Left renal pelvis (tissue), 4 donors: ENCODE measurements around the gene COMT. TPM values are rescaled to one million over a fixed set of nuclear protein-coding genes. Genes with fewer than 3 reads are reported as not detected.

Source experiments
- DNase-seq, 4 donors: peaks; one replicate each; pipeline ENCODE4 v3.0.0-alpha.2; 2013; ENCODE audit warnings: low read depth in 4 of 4, low spot score in 3 of 4
- polyA plus RNA-seq, 4 donors: library from polyadenylated mRNA; unstranded; fragments of 120-200 nt; gene quantifications; one replicate each; pipeline ENCODE4 v1.2.1, GENCODE V29; 2013; ENCODE audit not compliant: insufficient read length in 4 of 4

Gene COMT
- polyA plus RNA-seq, 4 donors: 47.7 to 143 (median 97.2) TPM

DNA sequence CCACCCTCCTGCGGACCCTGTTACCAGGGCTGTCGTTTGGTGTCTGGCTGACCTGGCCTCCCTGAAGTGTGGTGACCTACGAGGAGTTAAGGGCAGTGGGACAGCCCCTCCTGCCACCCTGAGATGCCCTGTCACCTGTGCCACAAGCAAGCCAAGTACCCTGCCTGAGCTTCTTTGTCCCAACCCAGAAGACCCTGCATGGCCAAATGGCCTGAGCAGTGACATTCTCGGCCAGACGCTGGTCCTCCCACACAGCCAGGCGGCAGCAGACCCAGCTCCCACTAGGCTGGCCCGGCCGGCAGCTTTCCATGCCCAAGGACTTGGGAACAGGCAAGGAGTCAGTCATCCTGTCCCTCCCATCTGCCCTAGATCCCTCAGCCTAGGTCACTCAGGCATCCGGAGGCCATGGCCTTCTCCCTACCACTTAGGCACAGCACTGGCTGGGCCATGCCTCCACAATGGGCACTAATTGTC lies 67.5 kb downstream of the COMT start:
- DNase-seq: no peak

DNA sequence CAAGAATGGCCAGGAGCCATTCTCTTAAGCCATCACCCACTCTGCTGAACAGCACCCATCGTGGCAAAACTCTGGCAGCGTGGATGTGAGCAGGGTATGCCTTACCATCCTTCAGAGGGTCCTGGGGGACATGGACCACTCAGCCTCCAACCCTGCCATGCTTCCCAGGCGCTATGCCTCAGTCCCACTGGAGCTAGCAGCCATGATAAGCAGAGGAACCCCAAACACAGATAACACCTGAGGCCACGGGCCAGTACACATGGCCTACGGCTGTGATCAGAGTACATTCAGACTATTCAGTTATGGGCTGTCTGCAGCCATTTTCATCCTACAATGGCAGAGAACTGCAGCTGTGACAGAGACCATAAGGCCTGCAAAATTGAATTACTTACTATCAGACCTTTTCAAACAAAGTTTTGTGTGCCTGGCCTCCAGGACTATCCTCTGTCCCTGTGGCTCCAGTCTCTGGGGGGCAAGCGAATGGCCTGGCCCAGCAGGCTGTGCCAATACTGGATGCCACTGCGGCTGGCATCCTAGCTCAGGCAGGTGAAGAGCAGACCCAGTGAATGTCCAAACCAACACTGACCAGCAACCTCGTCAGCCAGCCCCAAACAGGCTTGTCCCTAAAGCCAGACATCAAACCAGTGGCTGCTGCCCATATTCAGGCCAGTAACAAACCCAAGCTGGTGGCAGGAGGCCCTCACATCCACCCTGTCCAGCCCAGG lies 68.2 kb downstream of the COMT start:
- DNase-seq: no peak

- DNase-seq: no peak
These were observed 68.9 kb downstream of the COMT start for GRCh38 chr22:20010307-20011122.

GRCh38 chr22:20011123-20011992 lies 69.8 kb downstream of the COMT start:
- no peak for DNase-seq

- no peak for DNase-seq
These were observed 70.6 kb downstream of the COMT start for GRCh38 chr22:20011993-20012740.

GRCh38 chr22:20012741-20013331 lies 71.3 kb downstream of the COMT start:
- no peak for DNase-seq

DNA sequence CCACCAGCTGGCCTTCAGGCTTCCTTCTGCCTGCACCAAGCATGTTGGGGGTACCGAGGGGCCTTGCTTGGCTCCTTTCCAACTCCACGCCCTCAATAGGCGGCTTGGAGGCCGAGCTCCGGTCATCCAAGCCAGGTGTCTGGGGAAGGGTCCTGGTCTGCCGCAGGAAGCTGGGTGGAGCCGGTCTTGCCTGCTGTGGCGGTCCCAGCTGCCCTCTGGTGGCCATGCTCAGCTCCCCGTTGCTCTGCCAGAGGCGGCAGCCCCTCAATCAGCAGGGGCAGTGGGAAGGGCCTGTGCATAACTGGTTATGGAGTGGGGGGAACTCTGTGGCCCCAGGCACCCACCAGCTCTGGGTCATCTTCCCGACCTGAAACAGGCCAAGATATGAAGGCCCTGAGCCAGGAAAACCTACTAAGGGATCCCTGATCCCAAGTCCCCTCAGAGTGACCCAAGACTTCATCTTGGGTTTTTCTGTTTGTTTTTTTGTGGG lies 71.9 kb downstream of the COMT start:
- DNase-seq: no peak

GRCh38 chr22:20014526-20015186 lies 73.1 kb downstream of the COMT start:
- DNase-seq: no peak

- no peak for DNase-seq
These were observed 73.6 kb downstream of the COMT start for GRCh38 chr22:20015187-20015625.

DNA sequence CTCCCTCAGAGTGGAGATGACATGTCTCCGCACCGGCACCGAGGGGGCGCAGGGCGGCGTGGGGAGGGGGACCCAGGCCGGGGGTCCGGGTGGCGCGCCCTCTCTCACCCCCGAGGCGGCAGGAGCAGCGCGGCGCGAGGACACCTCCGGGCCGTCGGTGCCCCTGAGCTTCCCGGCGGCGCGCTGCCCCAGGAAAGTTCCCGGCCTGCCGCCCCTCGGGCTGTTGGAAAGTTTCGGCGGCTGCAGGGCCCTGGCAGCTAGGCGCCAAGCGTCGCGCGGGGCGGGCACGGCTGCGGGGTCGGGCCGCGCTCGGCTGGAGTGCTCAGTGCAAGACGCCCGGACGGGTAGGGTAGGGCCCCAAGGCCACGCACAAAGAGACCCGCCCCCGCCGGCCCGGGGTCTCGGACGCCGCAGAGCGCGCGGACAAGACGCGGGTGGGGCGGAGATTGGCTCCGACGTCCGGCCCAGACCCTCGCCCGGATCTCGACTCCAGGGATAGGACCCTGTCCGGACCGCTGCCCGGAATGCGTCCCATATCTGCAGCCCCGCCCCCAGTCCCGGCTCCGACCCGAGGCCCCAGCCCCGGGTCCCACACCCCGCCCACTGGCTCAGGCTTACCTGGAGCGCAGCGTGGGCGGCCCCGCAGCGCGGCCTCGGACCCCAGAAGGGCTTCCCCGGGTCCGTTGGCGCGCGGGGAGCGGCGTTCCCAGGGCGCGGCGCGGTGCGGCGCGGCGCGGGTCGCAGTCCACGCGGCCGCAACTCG lies 74.6 kb downstream of the COMT start:
- DNase-seq: no peak

DNA sequence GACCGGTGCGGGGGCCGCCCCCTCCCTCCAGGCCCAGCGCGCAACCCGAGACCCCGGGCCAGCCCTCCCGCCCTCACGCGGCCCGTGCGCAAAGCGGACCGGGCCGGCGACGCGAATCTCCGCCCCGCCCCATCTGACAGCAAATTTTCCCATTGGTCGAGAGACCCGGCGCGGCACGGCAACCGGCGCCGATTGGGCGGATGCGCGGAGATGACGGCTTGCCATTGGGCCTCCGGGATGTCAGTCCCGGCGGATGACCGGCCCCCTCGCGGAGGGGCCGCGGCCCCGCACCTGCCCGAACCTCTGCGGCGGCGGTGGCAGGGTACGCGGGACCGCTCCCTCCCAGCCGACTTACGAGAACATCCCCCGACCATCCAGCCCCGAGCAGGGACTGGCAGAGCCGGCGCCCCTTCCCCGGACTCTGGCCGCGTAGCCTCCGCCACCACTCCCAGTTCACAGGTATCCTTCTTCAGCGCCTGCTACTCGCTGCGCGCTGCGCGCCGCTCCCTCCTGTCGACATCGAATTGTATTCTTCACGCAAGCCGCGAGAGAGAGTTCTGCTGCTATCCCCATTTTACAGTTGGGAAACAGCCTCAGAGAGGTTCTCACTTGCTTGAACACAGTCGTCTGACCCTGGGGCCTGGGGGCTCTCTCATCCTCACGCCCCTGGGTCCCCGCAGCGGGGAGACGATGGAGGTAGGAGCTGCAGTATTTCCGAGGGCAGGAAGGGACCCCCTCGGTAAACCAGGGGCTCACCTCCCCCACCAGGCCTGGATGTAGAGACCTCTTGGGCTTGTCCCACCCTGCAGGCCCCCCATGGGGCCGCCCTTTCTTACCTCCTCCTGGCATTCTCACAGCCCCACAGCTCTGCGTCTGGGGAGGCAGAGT lies 75.4 kb downstream of the COMT start, which contains the start of gene ARVCF:
ARVCF (minus strand) TSS at position 90 of the 888 bp plus-strand sequence. CDS start 26,029 bp downstream, outside the sequence.
- DNase-seq: peak; percentile 66 to 75 (median 72)

DNA sequence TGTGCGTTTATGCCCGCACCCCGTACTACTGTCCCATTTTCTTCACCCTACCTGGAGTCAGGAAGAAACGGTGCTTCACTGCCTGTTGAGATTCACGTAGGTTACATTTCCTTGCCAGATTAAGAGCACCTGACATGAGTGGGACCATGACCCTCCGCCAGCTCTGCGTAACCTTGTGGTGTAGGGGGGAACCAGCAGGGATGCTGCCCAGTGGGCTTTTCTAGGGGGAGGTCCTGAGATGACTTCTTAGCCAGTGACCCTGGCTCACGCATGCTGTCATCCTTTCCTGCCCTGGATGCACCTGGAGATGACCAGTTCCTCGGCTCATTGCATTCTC lies 76.0 kb downstream of the COMT start:
- DNase-seq: no peak

- DNase-seq: no peak
These were observed 76.4 kb downstream of the COMT start for GRCh38 chr22:20018001-20018400.
